Subcutaneous abdominal adipose tissue (tissue), 5 donors: Measurements from ENCODE around the gene UBE2Z.

Experiments used
- H3K27ac ChIP-seq: one replicate; pipeline ENCODE4 v1.7.0; 2013; ENCODE audit warnings: low read depth, mild to moderate bottlenecking, inconsistent platforms, low read length, moderate library complexity
- H3K27me3 ChIP-seq, 5 donors: one replicate each; pipeline ENCODE4 v1.7.0; 2013; ENCODE audit warnings: low read length in 5 of 5, inconsistent platforms in 1 of 5; ENCODE audit not compliant: control insufficient read depth in 5 of 5, insufficient read depth in 4 of 5
- H3K36me3 ChIP-seq, 5 donors: one replicate each; pipeline ENCODE4 v1.7.0; 2013; ENCODE audit warnings: low read length in 5 of 5; ENCODE audit not compliant: control insufficient read depth in 5 of 5, insufficient read depth in 5 of 5
- H3K4me1 ChIP-seq, 5 donors: one replicate each; pipeline ENCODE4 v1.7.0; 2013; ENCODE audit warnings: low read length in 5 of 5, mild to moderate bottlenecking in 3 of 5, moderate library complexity in 1 of 5; ENCODE audit not compliant: control insufficient read depth in 5 of 5, insufficient read depth in 5 of 5
- H3K4me3 ChIP-seq, 5 donors: one replicate each; pipeline ENCODE4 v1.7.0; 2013; ENCODE audit warnings: low read length in 5 of 5, low read depth in 1 of 5
- H3K9ac ChIP-seq, 5 donors: one replicate each; pipeline ENCODE4 v1.7.0; 2013; ENCODE audit warnings: low read length in 5 of 5, mild to moderate bottlenecking in 4 of 5, moderate library complexity in 3 of 5
- H3K9me3 ChIP-seq, 5 donors: one replicate each; pipeline ENCODE4 v1.7.0; 2013; ENCODE audit warnings: low read length in 5 of 5; ENCODE audit not compliant: control insufficient read depth in 5 of 5
- donor health status: healthy.
- donor health status: healthy.
- donor health status: healthy.
- donor health status: healthy.
- donor health status: healthy.

Gene UBE2Z

DNA sequence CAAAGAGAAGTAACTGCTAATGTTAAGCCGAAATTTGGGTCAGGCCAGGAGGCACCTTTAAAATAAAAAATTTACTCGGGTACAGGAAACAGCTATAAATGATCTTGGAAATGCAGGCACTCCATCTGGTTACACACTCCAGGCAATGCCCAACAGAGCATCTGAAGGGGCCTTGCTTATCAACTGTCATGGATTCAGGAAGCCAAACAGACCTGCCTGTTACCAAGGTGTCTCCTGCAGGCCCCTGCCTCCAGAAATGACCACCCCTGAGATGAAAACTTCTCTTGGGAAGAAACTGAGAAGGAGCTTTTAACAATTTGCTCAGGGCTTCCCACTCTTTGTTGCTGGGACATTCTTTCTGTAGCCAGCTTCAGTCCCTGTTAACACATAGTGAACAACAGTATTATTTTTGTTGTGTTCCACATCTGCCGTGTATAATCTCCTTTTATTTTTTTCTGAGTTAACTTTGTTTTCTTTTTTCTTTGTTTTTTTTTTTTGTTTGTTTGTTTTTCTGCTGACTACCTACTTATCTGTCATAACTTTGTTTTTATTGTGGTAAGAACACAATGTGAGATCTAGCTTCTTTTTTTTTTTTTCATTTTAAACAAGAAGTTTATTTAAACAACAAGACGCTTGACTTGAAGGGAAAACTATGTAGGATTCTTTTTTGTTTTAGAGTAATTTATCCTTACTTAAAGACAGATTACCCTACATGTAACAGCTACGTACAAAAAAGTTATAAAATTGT lies 34.3 kb upstream of the UBE2Z start:
- Histone ChIP-seq H3K27me3 (peaks cover 0 to 7% (median 0%) of the 10 kb centered on the region in 5 donors), H3K9me3 (no peaks in the 10 kb centered on the region), H3K4me1 (peaks cover 0 to 47% (median 20%) of the 10 kb centered on the region in 5 donors), H3K4me3 (no peak overlapping the region), H3K9ac (no peak overlapping the region), H3K36me3 (peaks cover 0 to 2% (median 0%) of the 10 kb centered on the region in 5 donors), H3K27ac (peak overlapping the region; percentile 37)

- Histone ChIP-seq H3K27ac (no peak overlapping the region), H3K27me3 (peaks cover 0 to 7% (median 2%) of the 10 kb centered on the region in 5 donors), H3K36me3 (no peaks in the 10 kb centered on the region), H3K4me1 (peaks cover 0 to 4% (median 0%) of the 10 kb centered on the region in 5 donors), H3K4me3 (no peak overlapping the region), H3K9ac (no peak overlapping the region), H3K9me3 (no peaks in the 10 kb centered on the region)
Measured at GRCh38 chr17:48878920-48879898, 29.0 kb upstream of the UBE2Z start.

DNA sequence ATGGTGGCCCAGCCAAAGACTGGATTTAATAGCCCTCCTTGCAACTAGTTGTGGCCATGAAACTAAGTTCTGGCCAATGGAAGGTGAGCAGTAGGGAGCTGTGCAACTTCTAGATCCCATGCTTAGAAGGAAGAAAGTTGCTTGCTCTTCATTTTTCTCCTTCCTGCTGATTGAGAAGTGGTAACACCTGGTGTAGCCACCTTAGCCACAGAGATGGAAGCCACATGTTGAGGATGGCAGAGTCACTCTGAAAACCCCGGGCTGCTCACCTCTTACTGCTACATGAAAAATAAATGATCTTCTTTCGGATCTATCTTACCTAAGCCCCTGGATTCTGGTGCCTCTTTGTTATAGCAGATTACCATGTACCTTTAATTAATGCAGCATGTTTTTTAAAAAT lies 25.9 kb upstream of the UBE2Z start:
- H3K36me3 ChIP-seq, result no peaks in the 10 kb centered on the region
- peaks cover 0 to 7% (median 2%) of the 10 kb centered on the region in 5 donors for H3K27me3 ChIP-seq
- H3K4me3 ChIP-seq, result no peak overlapping the region
- no peak overlapping the region for H3K27ac ChIP-seq
- no peak overlapping the region for H3K9ac ChIP-seq
- peaks cover 0 to 4% (median 0%) of the 10 kb centered on the region in 5 donors for H3K4me1 ChIP-seq
- no peaks in the 10 kb centered on the region for H3K9me3 ChIP-seq

- H3K9ac ChIP-seq, result no peak overlapping the region
- no peaks in the 10 kb centered on the region for H3K36me3 ChIP-seq
- no peak overlapping the region for H3K27ac ChIP-seq
- H3K4me3 ChIP-seq, result no peak overlapping the region
- no peaks in the 10 kb centered on the region for H3K9me3 ChIP-seq
- peaks cover 0 to 4% (median 0%) of the 10 kb centered on the region in 5 donors for H3K4me1 ChIP-seq
- H3K27me3 ChIP-seq, result peaks cover 0 to 3% (median 2%) of the 10 kb centered on the region in 5 donors
Measured at GRCh38 chr17:48883171-48883570, 25.0 kb upstream of the UBE2Z start.

GRCh38 chr17:48890086-48890485 lies 18.1 kb upstream of the UBE2Z start:
- Histone ChIP-seq H3K36me3 (peaks cover 0 to 7% (median 2%) of the 10 kb centered on the region in 5 donors), H3K9me3 (no peaks in the 10 kb centered on the region), H3K4me1 (peaks cover 6 to 24% (median 23%) of the 10 kb centered on the region in 5 donors), H3K27me3 (peaks cover 0 to 5% (median 0%) of the 10 kb centered on the region in 5 donors), H3K27ac (no peak overlapping the region), H3K4me3 (no peak overlapping the region), H3K9ac (no peak overlapping the region)

- H3K36me3 ChIP-seq, result peaks cover 7 to 34% (median 14%) of the 10 kb centered on the region in 5 donors
Measured at GRCh38 chr17:48892940-48893645, 15.1 kb upstream of the UBE2Z start.

GRCh38 chr17:48893646-48894508 lies 14.3 kb upstream of the UBE2Z start:
- no peaks in the 10 kb centered on the region for H3K9me3 ChIP-seq
- H3K36me3 ChIP-seq, result peaks cover 7 to 39% (median 14%) of the 10 kb centered on the region in 5 donors
- peak overlapping the region; percentile 85 to 94 (median 89) for H3K4me3 ChIP-seq
- no peak overlapping the region for H3K27ac ChIP-seq
- peaks cover 0 to 5% (median 0%) of the 10 kb centered on the region in 5 donors for H3K27me3 ChIP-seq
- H3K9ac ChIP-seq, result peak overlapping the region in 2 of 5 donors; percentile 85 to 91
- peaks cover 6 to 24% (median 23%) of the 10 kb centered on the region in 5 donors for H3K4me1 ChIP-seq

More at GRCh38 chr17:48892940-48893645, 15.1 kb upstream of the UBE2Z start:
- Histone ChIP-seq H3K27ac (peak overlapping the region; percentile 76), H3K4me3 (peak overlapping the region; percentile 85 to 94 (median 89)), H3K4me1 (peaks cover 6 to 24% (median 23%) of the 10 kb centered on the region in 5 donors), H3K9me3 (no peaks in the 10 kb centered on the region), H3K27me3 (peaks cover 0 to 5% (median 0%) of the 10 kb centered on the region in 5 donors), H3K9ac (peak overlapping the region; percentile 48 to 93 (median 85))

DNA sequence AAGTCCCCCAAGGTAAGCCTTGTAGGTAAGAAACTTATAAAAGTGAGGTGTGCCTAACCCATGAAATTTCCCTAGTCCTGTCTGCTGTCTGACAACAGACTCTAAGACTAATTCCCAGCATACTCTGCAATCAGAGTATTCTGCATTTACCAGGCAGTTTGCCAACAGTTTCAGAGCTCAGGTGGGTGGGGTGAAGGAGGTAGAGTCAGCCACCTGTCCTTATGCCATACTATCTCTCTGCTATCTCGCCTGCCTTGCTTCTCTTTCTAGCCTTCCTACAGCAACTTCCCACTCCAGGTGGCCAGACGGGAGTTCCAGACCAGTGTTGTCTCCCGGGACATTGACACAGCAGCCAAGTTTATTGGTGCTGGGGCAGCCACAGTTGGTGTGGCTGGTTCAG lies 13.3 kb upstream of the UBE2Z start:
- H3K9me3 ChIP-seq, result no peaks in the 10 kb centered on the region
- peaks cover 6 to 24% (median 23%) of the 10 kb centered on the region in 5 donors for H3K4me1 ChIP-seq
- peaks cover 0 to 5% (median 0%) of the 10 kb centered on the region in 5 donors for H3K27me3 ChIP-seq
- H3K36me3 ChIP-seq, result peaks cover 7 to 39% (median 14%) of the 10 kb centered on the region in 5 donors
- H3K27ac ChIP-seq, result no peak overlapping the region
- no peak overlapping the region for H3K9ac ChIP-seq
- no peak overlapping the region for H3K4me3 ChIP-seq

DNA sequence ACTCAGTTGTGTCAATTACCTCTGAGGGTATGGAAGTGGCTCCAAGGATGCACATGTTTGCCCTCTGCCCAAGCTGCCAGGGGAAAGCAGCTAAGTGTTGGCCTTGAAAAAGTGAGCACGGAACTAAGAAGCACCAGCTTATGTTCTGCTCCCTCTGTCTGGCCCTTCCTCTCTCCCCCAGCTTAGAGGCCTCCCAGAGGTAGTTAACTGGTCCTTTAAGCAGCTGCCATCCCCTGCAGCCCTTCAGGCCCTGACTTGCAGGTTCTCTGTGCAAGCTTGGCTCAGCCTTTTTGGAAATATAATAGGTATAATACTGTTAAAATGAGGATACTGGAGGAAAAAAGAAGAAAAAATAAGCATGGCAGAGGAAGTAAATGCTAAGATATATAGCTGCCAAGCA lies 7.0 kb upstream of the UBE2Z start:
- no peaks in the 10 kb centered on the region for H3K4me1 ChIP-seq
- peaks cover 0 to 3% (median 0%) of the 10 kb centered on the region in 5 donors for H3K27me3 ChIP-seq
- no peak overlapping the region for H3K9ac ChIP-seq
- H3K4me3 ChIP-seq, result no peak overlapping the region
- peaks cover 2 to 20% (median 7%) of the 10 kb centered on the region in 5 donors for H3K36me3 ChIP-seq
- H3K27ac ChIP-seq, result no peak overlapping the region
- no peaks in the 10 kb centered on the region for H3K9me3 ChIP-seq
